Smooth muscle cell (in vitro differentiated cells): ENCODE data around the gene EXOG. TPM values are rescaled to one million over a fixed set of nuclear protein-coding genes. Genes with fewer than 3 reads are reported as not detected.

Experiments used
- DNase-seq: peaks from one replicate; lab custom pipeline; 2025; ENCODE audit not compliant: unreplicated experiment; lab: John Stamatoyannopoulos, UW
- H2AFZ ChIP-seq: fragments of 200-600 bp; sonication (generic); 2 replicates; pipeline ENCODE4 v1.6.0; 2016; ENCODE audit warnings: antibody characterized with exemption, low read depth, mild to moderate bottlenecking
- H3F3A ChIP-seq: fragments of 200-600 bp; sonication (generic); 2 replicates; pipeline ENCODE4 v1.6.0; 2017; ENCODE audit warnings: antibody characterized with exemption, low read depth
- H3K27ac ChIP-seq: fragments of 200-600 bp; sonication (generic); 2 replicates; pipeline ENCODE4 v1.5.1; 2016; ENCODE audit warnings: low read depth, mild to moderate bottlenecking
- H3K27me3 ChIP-seq: fragments of 200-600 bp; sonication (generic); 2 replicates; pipeline ENCODE4 v1.6.1; 2016; ENCODE audit warnings: low read depth, mild to moderate bottlenecking
- H3K36me3 ChIP-seq: fragments of 200-600 bp; sonication (generic); 2 replicates; pipeline ENCODE4 v1.5.1; 2016; ENCODE audit warnings: low read depth
- H3K4me1 ChIP-seq: fragments of 200-600 bp; sonication (generic); 2 replicates; pipeline ENCODE4 v1.5.1; 2016; ENCODE audit warnings: low read depth
- H3K4me2 ChIP-seq: fragments of 200-600 bp; sonication (generic); 2 replicates; pipeline ENCODE4 v1.6.0; 2016; ENCODE audit warnings: mild to moderate bottlenecking
- H3K4me3 ChIP-seq: fragments of 200-600 bp; sonication (generic); 2 replicates; pipeline ENCODE4 v1.5.1; 2016; ENCODE audit warnings: mild to moderate bottlenecking
- H3K79me2 ChIP-seq: fragments of 200-600 bp; sonication (generic); 2 replicates; pipeline ENCODE4 v1.6.0; 2016; ENCODE audit warnings: low read depth, mild to moderate bottlenecking
- H3K9ac ChIP-seq: fragments of 200-600 bp; sonication (generic); 2 replicates; pipeline ENCODE4 v1.6.0; 2016; ENCODE audit warnings: low read depth
- H3K9me3 ChIP-seq: fragments of 200-600 bp; sonication (generic); replicated peaks from 2 replicates; pipeline ENCODE4 v1.5.1; 2016; ENCODE audit warnings: low read depth
- H4K20me1 ChIP-seq: fragments of 200-600 bp; sonication (generic); 2 replicates; pipeline ENCODE4 v1.6.0; 2016; ENCODE audit warnings: low read depth
- CTCF ChIP-seq: fragments of 200-600 bp; sonication (generic); IDR thresholded peaks from 2 replicates; pipeline ENCODE4 v1.5.1; 2017; ENCODE audit warnings: borderline replicate concordance, mild to moderate bottlenecking, antibody characterized with exemption; ENCODE audit not compliant: insufficient read depth, poor library complexity, severe bottlenecking
- WGBS: methylation state at CpG from one replicate; pipeline ENCODE4 v1.1.7; 2016; ENCODE audit warnings: low lambda C conversion rate; 5-methylcytosine and 5-hydroxymethylcytosine counted together
- polyA plus RNA-seq: library from polyadenylated mRNA; unstranded; fragments of >200 nt; fragmentation: Nextera tagmentation; extraction: Ambion mirVana; gene quantifications from 2 replicates; pipeline ENCODE4 v1.2.1, GENCODE V29; 2016
- total RNA-seq: library from RNA; depleted of rRNA; stranded (reverse); fragments of >200 nt; gene quantifications from 2 replicates; pipeline ENCODE4 v1.2.3, GENCODE V29; 2014

Gene EXOG
- total and polyA plus RNA-seq, 2 experiments from 2014 or later: 3.9 to 5.2 TPM

DNA sequence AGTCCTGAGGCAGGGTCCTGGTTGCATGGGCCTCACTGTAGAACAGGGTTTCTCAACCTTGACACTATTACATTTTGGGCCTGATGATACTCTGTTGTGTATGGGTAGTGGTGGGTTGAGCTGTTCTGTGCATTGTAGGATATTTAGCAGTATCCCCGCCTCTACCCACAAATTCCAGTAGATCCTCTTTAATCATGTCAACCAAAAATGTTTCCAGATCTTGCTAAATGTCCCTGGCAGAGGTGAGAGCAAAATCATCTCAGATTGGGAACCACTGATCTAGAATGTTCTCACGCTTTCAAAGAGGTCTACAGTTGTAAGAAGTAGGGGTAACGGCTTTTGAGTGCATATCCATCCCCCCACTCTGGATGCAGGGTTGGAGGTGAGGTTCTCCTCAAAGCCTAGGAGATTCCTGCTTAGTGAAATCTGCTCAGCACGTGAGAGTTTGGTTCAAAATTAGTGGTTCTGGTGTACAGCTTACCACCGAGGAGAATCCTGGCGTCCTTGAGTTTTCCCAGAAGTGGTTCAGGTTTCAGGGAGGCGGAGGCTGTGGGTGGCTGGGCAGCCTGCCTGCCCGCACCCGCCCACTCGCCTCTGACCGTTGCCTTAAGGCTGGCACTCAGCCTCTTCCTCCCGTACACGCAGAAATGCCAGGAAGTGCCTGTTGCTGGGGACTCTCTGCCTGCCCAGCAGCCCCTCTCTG, 37.2 kb upstream of the EXOG start:
- H3K9me3 ChIP-seq: no peaks in the 10 kb centered on the region
- H2AFZ ChIP-seq: no peak overlapping the region

DNA sequence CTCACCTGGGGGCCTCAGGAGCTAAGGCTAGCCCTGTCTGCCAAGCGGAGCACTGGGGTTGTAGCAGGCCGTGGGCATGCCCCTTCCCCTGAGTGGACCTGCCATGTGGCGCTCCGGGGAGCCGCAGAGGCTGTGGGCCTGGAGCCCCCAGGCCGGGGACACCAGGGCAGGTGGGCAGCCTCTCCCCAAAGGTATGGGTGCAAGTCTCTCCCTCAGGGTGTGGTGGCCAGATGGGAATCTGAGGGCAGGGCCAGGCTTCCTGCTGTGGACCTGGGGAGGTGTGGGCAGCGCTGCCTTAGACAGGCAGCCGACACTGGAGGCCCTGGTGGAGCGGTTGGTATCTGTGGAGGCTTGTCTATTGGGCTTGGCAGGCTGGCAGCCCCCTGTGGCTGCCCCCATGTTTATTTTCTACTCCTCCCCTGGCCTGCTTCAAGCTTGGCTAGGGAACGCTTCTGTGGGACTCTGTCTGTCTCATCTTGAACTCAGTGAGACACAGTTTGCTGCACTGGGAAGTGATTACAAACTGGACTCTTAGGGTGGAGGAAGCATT, 36.6 kb upstream of the EXOG start:
- no peak overlapping the region for H2AFZ ChIP-seq

More for the DNA sequence above, 37.2 kb upstream of the EXOG start:
- DNase-seq: no peak
- no peaks in the 10 kb centered on the region for H3K36me3 ChIP-seq
- no peak overlapping the region for H3K4me3 ChIP-seq
- H3K9ac ChIP-seq: no peak overlapping the region
- H3F3A ChIP-seq: no peaks in the 10 kb centered on the region
- peaks cover 9% of the 10 kb centered on the region for H3K4me1 ChIP-seq
- H3K27ac ChIP-seq: no peak overlapping the region
- TF ChIP-seq CTCF: no peak
- H3K79me2 ChIP-seq: peaks cover 83% of the 10 kb centered on the region
- no peaks in the 10 kb centered on the region for H3K27me3 ChIP-seq
- peaks cover 87% of the 10 kb centered on the region for H4K20me1 ChIP-seq
- H3K4me2 ChIP-seq: no peak overlapping the region
- 78% methylated on average over 13 of the region's 13 CpGs for WGBS

DNA sequence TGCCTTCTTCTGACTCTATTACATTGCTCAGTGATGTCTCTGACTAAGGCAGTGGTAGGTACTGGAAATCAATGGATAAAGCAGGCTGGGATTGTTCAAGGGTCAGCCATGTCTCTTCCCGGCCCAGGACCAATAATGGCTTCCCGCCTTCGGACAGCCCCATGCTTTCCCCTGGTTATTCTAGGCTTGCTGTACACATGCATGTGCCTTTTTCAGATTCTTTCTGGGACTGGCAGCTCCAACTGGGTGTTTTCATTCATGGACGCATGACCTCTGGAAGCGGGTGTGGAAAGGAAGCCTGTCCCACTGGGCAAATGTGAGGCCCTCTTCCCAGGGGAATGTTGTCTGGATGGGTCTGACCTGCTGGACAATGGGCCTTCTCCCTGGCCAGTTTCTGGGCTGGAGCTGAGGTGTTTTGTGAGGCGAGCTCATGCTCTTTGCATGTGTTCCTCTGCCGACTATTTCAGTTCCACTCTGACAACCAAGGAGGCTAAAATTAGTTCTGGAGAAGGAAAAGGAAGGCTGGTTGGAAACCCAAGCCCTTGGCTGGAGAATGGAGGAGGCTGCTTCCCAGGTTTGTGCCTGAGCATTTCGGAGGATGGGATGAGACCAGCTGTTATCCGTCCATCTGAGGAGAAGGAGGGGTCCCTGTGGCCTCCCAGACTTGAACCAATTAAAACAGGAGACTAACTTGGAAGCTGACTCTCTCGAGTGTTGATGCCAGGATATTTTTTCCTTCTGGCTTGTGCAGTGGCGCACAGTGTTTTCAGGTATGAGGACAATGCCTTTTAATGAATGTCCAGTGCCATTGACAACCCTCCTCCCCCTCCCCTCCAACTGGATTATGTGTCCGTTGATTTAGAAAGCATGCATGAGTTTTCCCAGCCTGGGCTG, 35.5 kb upstream of the EXOG start:
- Histone ChIP-seq H3K36me3 (no peaks in the 10 kb centered on the region), H3K9ac (no peak overlapping the region), H4K20me1 (peaks cover 90% of the 10 kb centered on the region), H3K79me2 (peaks cover 84% of the 10 kb centered on the region), H3K9me3 (no peaks in the 10 kb centered on the region), H3F3A (no peaks in the 10 kb centered on the region), H3K27me3 (no peaks in the 10 kb centered on the region), H3K4me2 (no peak overlapping the region), H2AFZ (no peak overlapping the region), H3K4me1 (peaks cover 9% of the 10 kb centered on the region), H3K27ac (no peak overlapping the region), H3K4me3 (no peak overlapping the region)
- WGBS: 94% methylated on average over 12 of the region's 12 CpGs
- TF ChIP-seq CTCF: no peak
- no peak for DNase-seq

More for the DNA sequence above, 36.6 kb upstream of the EXOG start:
- Histone ChIP-seq H3K9ac (no peak overlapping the region), H3K27me3 (no peaks in the 10 kb centered on the region), H3K4me1 (peaks cover 9% of the 10 kb centered on the region), H4K20me1 (peaks cover 94% of the 10 kb centered on the region), H3K79me2 (peaks cover 87% of the 10 kb centered on the region), H3K4me3 (no peak overlapping the region), H3F3A (no peaks in the 10 kb centered on the region), H3K4me2 (no peak overlapping the region), H3K9me3 (no peaks in the 10 kb centered on the region), H3K36me3 (no peaks in the 10 kb centered on the region), H3K27ac (no peak overlapping the region)
- DNase-seq: no peak
- 97% methylated on average over 10 of the region's 10 CpGs for WGBS
- TF ChIP-seq CTCF: no peak
